GM23338 (cell line): Measurements from ENCODE around the gene CHMP4B. TPM values are rescaled to one million over a fixed set of nuclear protein-coding genes. Genes with fewer than 3 reads are reported as not detected.
A peak's percentile ranks its signal among the peaks of the same experiment; 100 is the strongest.

Experiments used
- ATAC-seq: fragments of 200-7000 bp; cut with Tn5 transposase; 3 replicates; pipeline ENCODE4 v1.9.1; 2020
- DNase-seq: peaks from one replicate; pipeline ENCODE4 v3.0.0-alpha.2; 2015; ENCODE audit warnings: low spot score
- H2AFZ ChIP-seq: fragments of 200-600 bp; sonication (generic); 2 replicates; pipeline ENCODE4 v1.8.0; 2016; ENCODE audit warnings: antibody characterized with exemption, mild to moderate bottlenecking, moderate library complexity
- H3F3A ChIP-seq: fragments of 200-600 bp; sonication (generic); replicated peaks from 2 replicates; pipeline ENCODE4 v1.8.0; 2017; ENCODE audit warnings: antibody characterized with exemption, mixed run types, low read depth
- H3K27ac ChIP-seq: fragments of 200-600 bp; sonication (generic); 2 replicates; pipeline ENCODE4 v1.6.1; 2016; ENCODE audit warnings: low read depth
- H3K27me3 ChIP-seq: fragments of 200-600 bp; sonication (generic); 2 replicates; pipeline ENCODE4 v1.8.0; 2016; ENCODE audit warnings: mild to moderate bottlenecking, mixed run types, moderate library complexity; ENCODE audit not compliant: insufficient read depth
- H3K36me3 ChIP-seq: fragments of 200-600 bp; sonication (generic); 2 replicates; pipeline ENCODE4 v1.8.0; 2016; ENCODE audit warnings: mild to moderate bottlenecking; ENCODE audit not compliant: insufficient read depth
- H3K4me1 ChIP-seq: fragments of 200-600 bp; sonication (generic); 2 replicates; pipeline ENCODE4 v1.8.0; 2016; ENCODE audit warnings: mild to moderate bottlenecking, moderate library complexity; ENCODE audit not compliant: insufficient read depth
- H3K4me2 ChIP-seq: fragments of 200-600 bp; sonication (generic); 2 replicates; pipeline ENCODE4 v1.7.1; 2017; ENCODE audit warnings: mixed run types
- H3K4me3 ChIP-seq: fragments of 200-600 bp; sonication (generic); 2 replicates; pipeline ENCODE4 v1.6.1; 2016; ENCODE audit warnings: mixed run types
- H3K79me2 ChIP-seq: fragments of 200-600 bp; sonication (generic); replicated peaks from 2 replicates; pipeline ENCODE4 v1.8.0; 2017; ENCODE audit warnings: mild to moderate bottlenecking; ENCODE audit not compliant: insufficient read depth
- H3K9me2 ChIP-seq: fragments of 200-600 bp; sonication (generic); 2 replicates; pipeline ENCODE4 v1.8.0; 2017; ENCODE audit not compliant: insufficient read depth
- H4K20me1 ChIP-seq: fragments of 200-600 bp; sonication (generic); replicated peaks from 2 replicates; pipeline ENCODE4 v1.8.0; 2017; ENCODE audit warnings: mild to moderate bottlenecking; ENCODE audit not compliant: insufficient read depth
- H3K27ac Mint-ChIP-seq: 2 replicates; pipeline ENCODE4 v1.8.0; 2020; ENCODE audit warnings: inconsistent platforms, mild to moderate bottlenecking, moderate library complexity, mixed read lengths
- H3K27me3 Mint-ChIP-seq: 3 replicates; pipeline ENCODE4 v1.8.0; 2022; ENCODE audit warnings: low read depth, mild to moderate bottlenecking, moderate library complexity, mixed read lengths, inconsistent platforms; ENCODE audit not compliant: insufficient read depth, poor library complexity
- H3K36me3 Mint-ChIP-seq: 3 replicates; pipeline ENCODE4 v1.8.0; 2021; ENCODE audit warnings: low read depth, mild to moderate bottlenecking, inconsistent platforms, moderate library complexity, mixed read lengths
- H3K4me1 Mint-ChIP-seq: 3 replicates; pipeline ENCODE4 v1.8.0; 2020; ENCODE audit warnings: mild to moderate bottlenecking, inconsistent platforms, mixed read lengths
- H3K4me3 Mint-ChIP-seq: 3 replicates; pipeline ENCODE4 v1.8.0; 2021; ENCODE audit warnings: moderate library complexity, mild to moderate bottlenecking, inconsistent platforms, mixed read lengths
- H3K9me3 Mint-ChIP-seq: 3 replicates; pipeline ENCODE4 v1.8.0; 2020; ENCODE audit warnings: moderate library complexity, mild to moderate bottlenecking, inconsistent platforms, mixed read lengths
- CTCF ChIP-seq, 2 experiments: fragments of 200-600 bp in 1 of 2; sonication (generic) in 1 of 2; conservative IDR thresholded peaks; 2 replicates each; pipeline versions ENCODE4 v1.5.1 to v1.6.1; 2016 to 2017; ENCODE audit warnings: antibody characterized with exemption in 2 of 2, low read depth in 2 of 2, mild to moderate bottlenecking in 2 of 2, moderate library complexity in 1 of 2
- EZH2 ChIP-seq: fragments of 200-600 bp; sonication (generic); IDR thresholded peaks from one replicate; pipeline ENCODE4 v1.8.0; 2017; ENCODE audit warnings: antibody characterized with exemption, mild to moderate bottlenecking, low read depth; ENCODE audit not compliant: unreplicated experiment
- EZH2phosphoT487 ChIP-seq: fragments of 200-600 bp; sonication (generic); IDR thresholded peaks from one replicate; pipeline ENCODE4 v1.8.1; 2018; ENCODE audit warnings: antibody characterized with exemption; ENCODE audit not compliant: unreplicated experiment
- POLR2AphosphoS5 ChIP-seq: IDR thresholded peaks from 2 replicates; pipeline ENCODE4 v1.6.1; 2016; ENCODE audit warnings: antibody characterized with exemption, low read depth
- REST ChIP-seq: IDR thresholded peaks from one replicate; pipeline ENCODE4 v1.6.1; 2018; ENCODE audit warnings: antibody characterized with exemption; ENCODE audit not compliant: unreplicated experiment
- polyA plus RNA-seq: library from polyadenylated mRNA; unstranded; fragments of >200 nt; fragmentation: Nextera tagmentation; extraction: Ambion mirVana; gene quantifications from 2 replicates; pipeline ENCODE4 v1.2.1, GENCODE V29; 2016
- total RNA-seq: library from RNA; depleted of rRNA; stranded (reverse); fragments of >200 nt; shearing (Covaris generic); gene quantifications from 2 replicates; pipeline ENCODE4 v1.2.3, GENCODE V29; 2014

The CHMP4B gene
- total and polyA plus RNA-seq, 2 experiments from 2014 or later = 14.5 to 49.3 TPM

GRCh38 chr20:33866398-33867100, 55.4 kb downstream of the CHMP4B start:
- Mint-ChIP-seq H3K4me3 (no peak overlapping the region), H3K27ac (no peak overlapping the region), H3K9me3 (no peaks in the 10 kb centered on the region), H3K36me3 (no peaks in the 10 kb centered on the region), H3K27me3 (peaks cover 6% of the 10 kb centered on the region), H3K4me1 (peaks cover 15% of the 10 kb centered on the region)
- no peak for TF ChIP-seq EZH2
- peak; percentile 66 for TF ChIP-seq REST
- Histone ChIP-seq H3K27me3 (no peaks in the 10 kb centered on the region), H3K4me2 (no peak overlapping the region), H3K79me2 (no peaks in the 10 kb centered on the region), H2AFZ (no peak overlapping the region), H3K27ac (no peak overlapping the region), H3F3A (no peaks in the 10 kb centered on the region), H3K9me2 (no peaks in the 10 kb centered on the region), H3K4me1 (no peaks in the 10 kb centered on the region; the same call in 1 of the 2 replicates), H3K36me3 (no peaks in the 10 kb centered on the region), H3K4me3 (no peak overlapping the region), H4K20me1 (no peaks in the 10 kb centered on the region)
- ATAC-seq = peak; percentile 18
- DNase-seq = peak; percentile 44

GRCh38 chr20:33868042-33868441, 56.9 kb downstream of the CHMP4B start:
- TF ChIP-seq EZH2phosphoT487 = no peak
- no peak for TF ChIP-seq EZH2
- TF ChIP-seq POLR2AphosphoS5 = no peak
- TF ChIP-seq CTCF (conservative IDR thresholded peaks at IDR 0.05; ENCODE audit: low read depth in 2 of 2) = no peak
- peaks cover 8% of the 10 kb centered on the region for H3K27me3 Mint-ChIP-seq
- H3K4me1 ChIP-seq = no peaks in the 10 kb centered on the region; the same call in 1 of the 2 replicates
- no peak overlapping the region for H3K4me3 Mint-ChIP-seq
- no peak overlapping the region for H3K27ac ChIP-seq
- no peaks in the 10 kb centered on the region for H3K79me2 ChIP-seq
- no peak overlapping the region for H3K27ac Mint-ChIP-seq
- no peaks in the 10 kb centered on the region for H4K20me1 ChIP-seq
- H3K9me2 ChIP-seq = no peaks in the 10 kb centered on the region
- H3K4me1 Mint-ChIP-seq = peaks cover 17% of the 10 kb centered on the region
- DNase-seq = no peak
- H3K36me3 Mint-ChIP-seq = no peaks in the 10 kb centered on the region
- H3K4me3 ChIP-seq = no peak overlapping the region
- H3K4me2 ChIP-seq = no peak overlapping the region
- no peaks in the 10 kb centered on the region for H3K27me3 ChIP-seq
- H3F3A ChIP-seq = no peaks in the 10 kb centered on the region
- no peak for ATAC-seq
- H3K9me3 Mint-ChIP-seq = no peaks in the 10 kb centered on the region
- no peak overlapping the region for H2AFZ ChIP-seq
- no peaks in the 10 kb centered on the region for H3K36me3 ChIP-seq
